HG03521 (cell line): ENCODE data around the gene MAP3K2.
A peak's percentile ranks its signal among the peaks of the same experiment; 100 is the strongest.

Source experiments
- ATAC-seq: cut with Tn5 transposase; IDR thresholded peaks from one replicate; pipeline ENCODE4 v1.9.1; 2021; ENCODE audit warnings: mild to moderate bottlenecking, moderate library complexity; ENCODE audit not compliant: unreplicated experiment

Gene MAP3K2

GRCh38 chr2:127386764-127387654 lies 766 bp downstream of the MAP3K2 start:
- peak; percentile 58 for ATAC-seq

- ATAC-seq: no peak
These were observed 1.5 kb downstream of the MAP3K2 start for GRCh38 chr2:127386246-127386645.

- no peak for ATAC-seq
These were observed 3.2 kb downstream of the MAP3K2 start for GRCh38 chr2:127384529-127384928.

- ATAC-seq: no peak
These were observed 4.9 kb downstream of the MAP3K2 start for GRCh38 chr2:127382831-127383230.

- no peak for ATAC-seq
These were observed 6.0 kb downstream of the MAP3K2 start for GRCh38 chr2:127381762-127382161.

GRCh38 chr2:127379712-127380355 lies 7.9 kb downstream of the MAP3K2 start:
- no peak for ATAC-seq

GRCh38 chr2:127378720-127379119 lies 9.1 kb downstream of the MAP3K2 start:
- no peak for ATAC-seq

GRCh38 chr2:127377262-127377661 lies 10.5 kb downstream of the MAP3K2 start:
- ATAC-seq: no peak

- ATAC-seq: no peak
These were observed 11.5 kb downstream of the MAP3K2 start for GRCh38 chr2:127376257-127376656.

- no peak for ATAC-seq
These were observed 14.3 kb downstream of the MAP3K2 start for GRCh38 chr2:127373362-127374083.

GRCh38 chr2:127371037-127371436 lies 16.7 kb downstream of the MAP3K2 start:
- ATAC-seq: no peak

GRCh38 chr2:127370010-127370409 lies 17.8 kb downstream of the MAP3K2 start:
- no peak for ATAC-seq

GRCh38 chr2:127365211-127365643 lies 22.5 kb downstream of the MAP3K2 start:
- no peak for ATAC-seq

GRCh38 chr2:127362971-127363370 lies 24.8 kb downstream of the MAP3K2 start:
- no peak for ATAC-seq

- ATAC-seq: no peak
These were observed 25.6 kb downstream of the MAP3K2 start for GRCh38 chr2:127361929-127362885.

GRCh38 chr2:127360242-127360641 lies 27.5 kb downstream of the MAP3K2 start:
- no peak for ATAC-seq

GRCh38 chr2:127359520-127359919 lies 28.3 kb downstream of the MAP3K2 start:
- no peak for ATAC-seq

- no peak for ATAC-seq
These were observed 28.8 kb downstream of the MAP3K2 start for GRCh38 chr2:127358971-127359370.

GRCh38 chr2:127358044-127358443 lies 29.7 kb downstream of the MAP3K2 start:
- no peak for ATAC-seq

GRCh38 chr2:127357591-127357990 lies 30.2 kb downstream of the MAP3K2 start:
- no peak for ATAC-seq
